Tibial nerve (tissue), 4 donors: ENCODE results near the gene LGR6.

Experiments
- CTCF ChIP-seq, 5 experiments: fragments of 200-600 bp in 3 of 5; fragments of 450-650 bp in 2 of 5; sonication (generic) in 3 of 5; IDR thresholded peaks; one replicate each; pipeline ENCODE4 v1.5.1; 2016 to 2019; ENCODE audit warnings: antibody characterized with exemption in 5 of 5, mild to moderate bottlenecking in 3 of 5, moderate library complexity in 2 of 5
- EP300 ChIP-seq, 2 donors: sonication (generic); formaldehyde crosslinking; IDR thresholded peaks; one replicate each; pipeline ENCODE4 v1.6.1; 2017; ENCODE audit warnings: antibody characterized with exemption in 2 of 2, mild to moderate bottlenecking in 1 of 2
- POLR2A ChIP-seq, 2 donors: fragments of 450-650 bp; IDR thresholded peaks; one replicate each; pipeline ENCODE4 v1.6.1; 2017; ENCODE audit warnings: antibody characterized with exemption in 2 of 2, mild to moderate bottlenecking in 2 of 2, moderate library complexity in 2 of 2

- TF ChIP-seq EP300 (IDR thresholded peaks at IDR 0.05), result no peak
- peak; percentile 61 to 94 (median 86) for TF ChIP-seq CTCF (IDR thresholded peaks at IDR 0.05)
- no peak for TF ChIP-seq POLR2A (IDR thresholded peaks at IDR 0.05)
Observed at GRCh38 chr1:202189001-202189790, 4.4 kb upstream of the LGR6 start.
